NCI-H2081 treated with DMSO at 0.1 percent for 48 hours (cell line): ENCODE results near the gene PVR.
"Not testable (repeated sequence)": the region's sequence is repeated elsewhere in the genome, so short reads cannot be mapped to it uniquely, and the experiment has no call there.

Experiments
- DNase-seq: peaks from one replicate; lab custom pipeline; 2025; lab: John Stamatoyannopoulos, UW

Gene PVR

DNA sequence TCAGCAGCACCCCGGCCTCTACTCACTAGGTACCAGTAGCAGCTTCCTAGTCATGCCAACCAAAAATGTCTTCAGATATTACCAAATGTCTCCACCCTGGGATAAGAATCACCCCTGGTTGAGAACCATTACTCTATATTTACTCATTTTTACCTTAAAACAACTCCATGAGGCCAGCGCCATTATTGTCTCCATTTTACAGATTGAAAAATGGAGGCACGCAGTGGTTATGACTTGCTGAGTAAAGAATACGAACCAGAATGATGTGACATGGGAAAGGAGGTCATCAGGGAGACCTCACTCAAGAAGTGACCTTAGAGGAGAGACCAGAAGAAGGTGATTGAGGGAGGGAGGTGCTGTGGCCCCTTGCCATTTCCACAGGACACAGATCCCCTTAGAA is 29.8 kb downstream of the PVR start:
- no peak for DNase-seq

- no peak for DNase-seq
Measured at GRCh38 chr19:44675521-44675920, 31.8 kb downstream of the PVR start.

DNA sequence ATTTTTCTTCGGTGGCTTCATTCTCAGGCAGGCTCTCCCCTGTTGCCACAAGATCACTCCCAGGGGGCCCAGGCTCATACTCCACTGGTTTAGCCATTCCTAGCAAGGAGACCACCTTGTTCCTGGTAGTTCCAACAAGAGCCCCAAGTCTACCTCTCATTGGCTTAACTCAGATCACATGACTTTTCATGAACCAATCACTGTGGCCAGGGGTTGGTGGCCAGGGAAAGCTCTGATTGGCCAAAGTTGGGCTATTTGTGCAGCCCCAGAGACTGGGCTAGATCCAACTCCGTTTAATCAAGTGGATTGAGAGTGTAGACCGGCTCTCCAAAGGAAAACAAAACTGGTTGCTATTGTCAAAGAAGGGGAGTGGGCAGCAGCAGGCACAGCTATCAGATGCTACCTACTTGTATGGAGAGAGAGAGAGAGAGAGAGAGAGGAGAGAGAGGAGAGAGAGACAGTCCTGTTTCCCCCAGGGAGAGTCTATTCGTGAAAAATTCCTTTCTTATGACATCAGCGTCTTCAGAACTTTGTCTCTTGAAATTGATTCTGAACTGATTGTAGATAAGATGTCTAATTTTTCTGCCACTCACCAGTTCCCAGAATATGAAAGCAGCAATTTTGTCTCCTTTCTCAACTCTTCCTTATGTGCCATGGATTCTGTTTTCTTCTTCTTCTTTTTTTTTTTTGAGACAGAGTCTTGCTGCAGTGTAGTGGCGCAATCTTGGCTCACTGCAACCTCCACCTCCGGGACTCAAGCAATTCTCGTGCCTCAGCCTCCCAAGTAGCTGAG is 33.5 kb downstream of the PVR start:
- DNase-seq = no peak

DNA sequence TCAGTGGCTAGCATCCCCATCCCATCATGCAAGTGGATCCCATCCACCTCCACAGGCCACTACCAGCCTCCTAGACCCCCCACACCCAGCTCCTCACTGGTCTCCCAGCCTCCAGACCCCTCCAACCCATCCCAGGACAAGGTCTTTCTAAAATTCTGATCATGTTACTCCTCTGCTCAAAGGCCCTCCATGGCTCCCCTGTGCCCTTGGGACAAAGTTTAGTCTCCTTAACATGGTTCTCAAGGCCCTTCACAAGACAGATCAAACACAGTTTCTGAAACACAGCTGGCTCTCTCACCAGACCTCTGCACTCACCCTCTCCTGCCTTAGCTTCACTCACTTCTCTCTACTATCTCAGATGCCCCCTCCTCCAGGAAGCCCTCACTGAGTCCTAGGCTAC is 36.8 kb downstream of the PVR start:
- no peak for DNase-seq

DNA sequence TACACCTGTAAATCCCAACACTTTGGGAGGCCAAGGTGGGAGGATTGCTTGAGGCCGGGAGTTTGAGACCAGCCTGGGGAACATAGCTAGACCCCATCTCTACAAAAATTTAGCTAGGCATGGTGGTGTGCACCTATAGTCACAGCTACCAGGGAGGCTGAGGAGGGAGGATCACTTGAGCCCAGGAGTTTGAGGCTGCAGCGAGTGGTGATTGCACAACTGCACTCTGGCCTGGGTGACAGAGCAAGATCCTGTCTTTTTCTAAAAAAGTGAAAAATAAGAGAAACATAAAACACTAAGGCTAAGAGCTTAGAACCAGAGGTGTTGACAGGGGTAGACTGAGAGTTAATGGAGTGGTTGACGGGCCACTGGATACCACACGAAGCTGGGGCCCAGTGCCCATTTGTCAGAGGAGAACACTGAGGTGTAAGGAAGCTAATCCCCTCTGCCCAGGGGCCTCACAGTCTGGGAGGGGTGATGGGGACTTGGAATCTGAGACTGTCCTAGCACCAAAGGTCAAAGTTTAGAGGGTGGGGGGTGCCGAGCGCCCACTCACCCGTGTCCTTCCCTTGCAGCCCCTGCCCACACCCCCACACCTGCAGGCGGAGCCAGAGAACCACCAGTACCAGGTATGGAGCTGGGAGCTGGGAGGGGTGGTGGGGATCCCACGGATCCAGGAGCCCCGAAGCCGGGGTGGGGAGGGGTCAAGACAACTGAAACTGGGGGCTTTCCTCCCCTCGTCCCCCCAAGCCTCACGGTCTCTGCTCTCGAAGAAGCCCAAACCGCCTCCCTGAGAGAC is 38.5 kb downstream of the PVR start:
- DNase-seq = no peak

DNA sequence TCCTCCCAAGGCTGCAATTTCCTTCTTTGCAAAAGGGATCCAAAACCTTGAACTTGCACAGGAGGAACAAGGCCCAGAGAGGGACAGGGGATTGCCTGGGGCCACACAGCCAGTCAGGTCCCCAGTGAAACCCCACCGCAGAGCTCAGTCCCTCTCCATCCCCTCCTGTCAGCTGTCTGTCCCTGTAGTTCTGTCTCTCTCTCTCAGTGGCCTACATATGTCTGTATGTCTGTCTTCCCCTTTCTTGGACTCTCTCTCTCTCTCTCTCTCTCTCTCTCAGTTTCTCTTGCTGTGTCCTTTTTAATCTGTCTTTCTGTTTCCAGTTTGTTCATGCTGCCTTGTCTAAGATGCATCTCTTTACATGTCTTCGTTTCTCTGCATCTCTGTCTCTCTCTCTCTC is 39.1 kb downstream of the PVR start:
- no peak for DNase-seq

- DNase-seq = no peak
Measured at GRCh38 chr19:44683434-44684210, 39.9 kb downstream of the PVR start.

GRCh38 chr19:44684396-44684795 is 40.7 kb downstream of the PVR start:
- not testable (repeated sequence) for DNase-seq

GRCh38 chr19:44684892-44685863 is 41.5 kb downstream of the PVR start:
- DNase-seq = no peak

DNA sequence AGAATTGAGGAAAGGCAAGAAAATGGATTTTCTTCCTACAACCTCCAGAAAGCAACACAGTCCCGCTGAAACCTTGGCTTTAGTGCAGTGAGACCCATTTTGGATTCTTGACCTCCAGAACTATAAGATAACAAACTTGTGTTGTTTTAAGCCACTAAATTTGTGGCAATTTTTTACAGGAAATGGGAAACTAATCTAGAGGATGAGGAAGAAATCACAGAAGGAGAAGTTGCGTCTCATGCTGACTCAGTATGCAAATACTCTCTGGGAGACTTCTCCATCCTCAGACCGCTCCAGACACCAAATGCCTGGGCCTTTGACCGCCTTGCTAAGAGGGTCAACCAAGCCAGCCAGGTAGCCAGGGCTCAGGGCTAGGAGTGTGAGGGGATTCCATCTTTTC is 42.2 kb downstream of the PVR start:
- DNase-seq = no peak

DNA sequence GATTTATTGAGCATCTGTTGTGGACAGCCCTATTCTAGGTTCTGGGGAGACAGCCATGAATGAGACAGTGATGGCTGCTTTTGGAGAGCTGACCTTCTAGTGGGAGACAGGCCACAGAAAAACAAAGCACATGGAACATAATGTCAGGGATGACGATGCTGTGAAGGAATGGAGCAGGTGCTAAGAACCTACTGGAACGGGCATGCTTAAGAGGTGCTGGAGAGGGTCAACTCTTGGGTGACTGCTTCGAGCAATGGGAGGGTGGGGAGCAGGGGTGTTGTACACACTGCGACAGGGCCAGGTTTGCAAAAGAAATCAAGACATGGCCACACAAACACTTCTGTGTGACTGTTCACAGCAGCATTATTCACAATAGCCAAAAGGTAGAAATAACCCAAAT is 43.2 kb downstream of the PVR start:
- no peak for DNase-seq

GRCh38 chr19:44687888-44688287 is 44.2 kb downstream of the PVR start:
- DNase-seq = no peak

DNA sequence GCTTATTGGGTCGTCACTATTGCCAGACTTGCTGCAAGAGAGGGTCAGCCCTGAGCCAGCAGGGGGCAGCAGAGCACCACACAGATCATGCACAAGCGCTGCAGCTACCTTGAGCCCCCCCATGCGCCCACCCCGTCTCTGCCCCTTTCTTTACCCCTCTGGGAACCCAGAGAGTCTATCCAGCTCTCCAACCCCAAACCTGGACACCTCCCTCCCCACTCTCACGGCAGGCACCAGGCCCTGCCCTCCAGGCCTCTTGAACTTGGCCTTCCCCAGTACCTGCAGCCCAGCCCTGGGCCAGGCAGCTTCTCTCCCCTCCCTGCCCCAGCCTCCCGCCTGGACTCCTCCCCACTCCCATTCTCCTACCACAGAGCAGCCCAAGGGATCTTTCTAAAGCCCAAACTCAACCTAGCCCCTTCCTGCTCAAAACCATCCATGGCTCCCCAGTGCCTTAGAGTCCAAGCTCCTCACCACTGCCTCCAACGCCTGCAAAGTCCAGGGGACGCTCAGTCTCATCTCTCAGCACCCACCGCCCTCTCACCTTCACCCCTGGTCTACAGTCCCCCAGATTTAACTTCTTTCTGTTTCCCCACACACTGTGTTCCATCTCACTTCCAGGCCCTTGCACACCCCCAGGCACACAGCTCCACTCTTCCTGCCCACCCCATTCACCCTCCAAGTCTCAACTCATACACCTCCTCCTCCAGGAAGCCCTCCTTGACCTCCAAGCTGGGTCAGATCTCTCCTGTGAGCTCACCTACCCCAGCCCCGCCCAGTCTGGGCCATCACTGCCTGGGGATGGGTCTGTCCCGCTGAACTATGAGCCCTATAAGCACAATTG is 45.8 kb downstream of the PVR start:
- no peak for DNase-seq

GRCh38 chr19:44690131-44690440 is 46.4 kb downstream of the PVR start:
- DNase-seq = no peak

DNA sequence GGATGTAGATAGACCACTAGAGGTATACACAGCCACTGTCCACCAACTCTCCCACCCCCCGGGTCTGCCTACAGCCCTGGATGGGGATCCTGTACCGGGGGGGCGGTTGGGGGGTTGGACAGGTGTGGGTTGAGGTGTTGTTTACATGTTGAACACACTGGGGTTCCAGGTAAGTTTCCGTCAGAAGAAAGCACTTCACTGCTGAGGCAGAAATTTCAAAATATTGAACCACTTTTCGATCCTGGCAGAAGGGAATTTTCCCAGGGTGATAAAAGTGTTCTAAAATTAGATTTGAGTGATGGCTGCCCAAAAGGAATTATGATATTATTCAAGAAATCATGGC is 48.6 kb downstream of the PVR start:
- no peak for DNase-seq

GRCh38 chr19:44694184-44694579 is 50.5 kb downstream of the PVR start:
- DNase-seq = no peak

DNA sequence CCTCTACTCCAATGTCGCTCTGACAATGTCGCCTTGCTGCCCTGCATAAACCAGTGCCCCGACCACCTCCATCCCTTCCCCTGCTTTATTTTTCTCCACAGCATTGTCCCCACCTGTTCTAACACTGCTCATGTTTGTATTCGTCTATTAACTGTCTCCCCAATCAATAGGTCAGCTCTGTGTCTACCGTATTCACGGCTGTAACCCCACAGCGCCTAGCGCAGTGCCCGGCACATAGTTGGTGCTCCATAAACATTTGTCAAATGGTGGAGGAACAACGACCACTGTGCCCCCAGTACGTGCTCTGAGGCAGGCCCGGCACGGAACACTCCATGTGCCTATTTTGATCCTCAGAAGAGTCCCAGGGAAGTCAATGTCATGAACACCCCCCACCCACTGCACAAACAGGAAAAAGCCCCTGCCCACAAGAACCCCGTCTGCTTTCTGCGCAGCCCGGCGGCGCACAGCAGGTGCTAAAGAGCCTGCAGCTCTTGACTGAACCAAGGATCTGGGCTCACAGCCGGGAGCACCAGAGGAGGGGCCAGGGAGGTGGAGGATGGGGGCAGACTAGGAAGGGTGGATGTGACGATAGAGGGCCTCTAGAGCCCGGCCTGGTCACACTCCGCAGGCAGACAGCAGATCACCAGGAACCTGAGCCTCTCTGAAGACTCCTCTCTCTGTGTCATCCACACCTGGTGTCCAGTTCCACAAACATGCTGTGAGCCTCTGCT is 53.4 kb downstream of the PVR start:
- DNase-seq = no peak

GRCh38 chr19:44697670-44698034 is 53.9 kb downstream of the PVR start:
- no peak for DNase-seq

GRCh38 chr19:44698492-44699201 is 54.9 kb downstream of the PVR start, which contains the start of gene CEACAM16:
Gene CEACAM16 (plus strand): TSS chr19:44699151. CDS start chr19:44701457, 2,306 bp downstream.
- DNase-seq = no peak
